ENCODE results near the gene WDR72. TPM values are rescaled to one million over a fixed set of nuclear protein-coding genes. Genes with fewer than 3 reads are reported as not detected.
A peak's percentile ranks its signal among the peaks of the same experiment; 100 is the strongest.
"Not testable (repeated sequence)": the region's sequence is repeated elsewhere in the genome, so short reads cannot be mapped to it uniquely, and the experiment has no call there.

Gene WDR72
- total RNA-seq, 3 donors from 2014 or later, result 0.19 to 0.52 (median 0.41) TPM

DNA sequence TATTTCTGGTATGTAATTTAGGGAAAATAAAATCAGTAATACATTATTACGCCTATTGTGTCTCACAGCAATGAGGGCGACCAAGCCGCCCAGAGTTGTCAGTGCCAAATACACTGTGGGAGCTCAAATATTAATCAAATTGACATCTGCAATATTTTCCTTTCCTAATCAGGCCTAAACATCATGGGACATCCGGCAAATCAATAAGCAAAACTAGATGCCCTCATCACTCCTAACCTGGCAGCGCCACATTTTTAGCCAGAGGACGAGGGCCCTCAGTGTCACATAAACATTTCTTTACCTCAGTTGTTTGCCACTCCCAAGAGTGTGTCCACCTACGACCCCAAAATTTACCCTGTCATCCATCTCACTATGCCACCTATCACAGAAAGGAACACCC is 64.1 kb downstream of the WDR72 start:
- DNase-seq, result no peak
- intact Hi-C loops (cut with DNase I, micrococcal nuclease), result no loop called here
- H3K4me3 ChIP-seq, result no peak overlapping the region

DNA sequence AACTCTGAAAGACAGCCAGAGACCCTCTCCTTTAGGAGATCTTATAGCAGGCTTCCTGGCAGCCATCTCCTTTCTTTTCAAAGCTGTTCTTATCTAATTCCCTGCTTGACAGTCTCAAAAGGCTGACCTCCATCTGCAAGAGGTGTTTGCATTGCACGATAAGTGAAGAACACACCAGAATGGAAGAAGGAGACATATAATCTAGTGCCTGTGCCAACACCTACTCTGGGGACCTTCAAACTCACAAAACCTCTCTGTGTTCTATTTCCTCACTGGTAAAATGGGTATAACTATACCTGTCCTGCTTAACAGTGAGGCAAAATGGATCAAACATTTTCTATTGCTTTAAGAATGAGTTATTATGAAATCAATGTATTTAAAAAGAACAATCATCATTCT is 65.0 kb downstream of the WDR72 start:
- intact Hi-C loops (cut with DNase I, micrococcal nuclease), result no loop called here
- no peak for ATAC-seq
- Histone ChIP-seq H3K4me1 (ENCODE audit: low read depth) (no peaks in the 10 kb centered on the region), H3K9me3 (no peaks in the 10 kb centered on the region), H3K4me3 (no peak overlapping the region), H3K36me3 (ENCODE audit: low read depth) (no peaks in the 10 kb centered on the region)
- no peak for DNase-seq
- TF ChIP-seq, protein P1, sequence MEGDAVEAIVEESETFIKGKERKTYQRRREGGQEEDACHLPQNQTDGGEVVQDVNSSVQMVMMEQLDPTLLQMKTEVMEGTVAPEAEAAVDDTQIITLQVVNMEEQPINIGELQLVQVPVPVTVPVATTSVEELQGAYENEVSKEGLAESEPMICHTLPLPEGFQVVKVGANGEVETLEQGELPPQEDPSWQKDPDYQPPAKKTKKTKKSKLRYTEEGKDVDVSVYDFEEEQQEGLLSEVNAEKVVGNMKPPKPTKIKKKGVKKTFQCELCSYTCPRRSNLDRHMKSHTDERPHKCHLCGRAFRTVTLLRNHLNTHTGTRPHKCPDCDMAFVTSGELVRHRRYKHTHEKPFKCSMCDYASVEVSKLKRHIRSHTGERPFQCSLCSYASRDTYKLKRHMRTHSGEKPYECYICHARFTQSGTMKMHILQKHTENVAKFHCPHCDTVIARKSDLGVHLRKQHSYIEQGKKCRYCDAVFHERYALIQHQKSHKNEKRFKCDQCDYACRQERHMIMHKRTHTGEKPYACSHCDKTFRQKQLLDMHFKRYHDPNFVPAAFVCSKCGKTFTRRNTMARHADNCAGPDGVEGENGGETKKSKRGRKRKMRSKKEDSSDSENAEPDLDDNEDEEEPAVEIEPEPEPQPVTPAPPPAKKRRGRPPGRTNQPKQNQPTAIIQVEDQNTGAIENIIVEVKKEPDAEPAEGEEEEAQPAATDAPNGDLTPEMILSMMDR (IDR thresholded peaks at IDR 0.05), result no peak

More for the DNA sequence above, 64.1 kb downstream of the WDR72 start:
- no peak for ATAC-seq
- Histone ChIP-seq H3K4me1 (ENCODE audit: low read depth) (no peaks in the 10 kb centered on the region), H3K36me3 (ENCODE audit: low read depth) (no peaks in the 10 kb centered on the region), H3K9me3 (no peaks in the 10 kb centered on the region)
- TF ChIP-seq, protein P1 (IDR thresholded peaks at IDR 0.05), result no peak

DNA sequence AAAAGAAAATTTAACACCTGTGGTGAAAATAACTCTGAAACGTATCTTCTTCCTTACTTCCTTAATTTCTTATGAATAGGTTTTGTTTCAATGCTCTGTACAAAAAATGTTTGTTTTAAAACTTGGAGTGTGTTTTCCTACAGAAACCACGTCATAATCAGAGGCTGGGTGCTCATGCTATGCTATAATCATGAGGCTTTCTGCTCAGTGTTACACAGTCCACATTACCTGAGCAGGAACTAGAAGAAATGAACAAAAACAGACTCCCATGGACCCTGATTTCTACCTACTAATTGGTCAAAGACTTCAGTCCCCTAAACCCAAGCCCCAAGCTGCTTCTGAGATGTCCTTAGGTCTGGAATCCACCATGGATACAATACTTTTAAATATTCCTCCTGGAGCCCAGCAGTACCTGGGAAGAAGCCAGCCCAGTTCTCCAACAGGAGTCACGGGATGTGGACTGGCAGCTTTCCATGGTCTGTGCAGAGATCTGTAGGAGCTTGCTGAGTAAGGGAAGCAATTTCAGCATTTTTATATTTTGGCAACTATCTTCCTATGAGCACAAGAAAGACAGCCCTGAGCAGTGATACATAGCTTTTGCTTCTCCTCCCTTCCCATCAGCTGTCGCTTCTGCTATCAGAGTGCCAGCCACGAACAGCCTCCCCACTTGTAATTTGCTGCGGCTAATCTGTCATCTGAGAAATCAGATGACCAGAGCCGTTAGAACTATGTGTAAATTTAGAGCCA is 65.6 kb downstream of the WDR72 start:
- H3K4me1 ChIP-seq (ENCODE audit: low read depth), result no peaks in the 10 kb centered on the region
- ATAC-seq (no peak), DNase-seq (peak in 1 of 3 donors; percentile 11)
- no peaks in the 10 kb centered on the region for H3K9me3 ChIP-seq
- H3K4me3 ChIP-seq, result no peak overlapping the region
- no peaks in the 10 kb centered on the region for H3K36me3 ChIP-seq (ENCODE audit: low read depth)
- intact Hi-C loops (cut with DNase I, micrococcal nuclease), result no loop called here
- TF ChIP-seq, protein P1 (IDR thresholded peaks at IDR 0.05), result no peak

DNA sequence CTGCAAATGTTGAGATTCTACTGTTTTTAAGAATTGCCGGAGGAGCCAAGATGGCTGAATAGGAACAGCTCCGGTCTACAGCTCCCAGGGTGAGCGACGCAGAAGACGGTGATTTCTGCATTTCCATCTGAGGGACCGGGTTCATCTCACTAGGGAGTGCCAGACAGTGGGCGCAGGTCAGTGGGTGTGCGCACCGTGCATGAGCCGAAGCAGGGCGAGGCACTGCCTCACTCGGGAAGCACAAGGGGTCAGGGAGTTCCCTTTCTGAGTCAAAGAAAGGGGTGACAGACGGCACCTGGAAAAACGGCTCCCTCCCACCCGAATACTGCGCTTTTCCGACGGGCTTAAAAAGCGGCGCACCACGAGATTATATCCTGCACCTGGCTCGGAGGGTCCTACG is 75.3 kb downstream of the WDR72 start:
- H3K36me3 ChIP-seq (ENCODE audit: low read depth); H3K4me1 ChIP-seq (ENCODE audit: low read depth); ATAC-seq; intact Hi-C loops (cut with DNase I, micrococcal nuclease); H3K4me3 ChIP-seq; H3K9me3 ChIP-seq: not testable (repeated sequence)
- DNase-seq, result peak in 1 of 3 donors; percentile 27

DNA sequence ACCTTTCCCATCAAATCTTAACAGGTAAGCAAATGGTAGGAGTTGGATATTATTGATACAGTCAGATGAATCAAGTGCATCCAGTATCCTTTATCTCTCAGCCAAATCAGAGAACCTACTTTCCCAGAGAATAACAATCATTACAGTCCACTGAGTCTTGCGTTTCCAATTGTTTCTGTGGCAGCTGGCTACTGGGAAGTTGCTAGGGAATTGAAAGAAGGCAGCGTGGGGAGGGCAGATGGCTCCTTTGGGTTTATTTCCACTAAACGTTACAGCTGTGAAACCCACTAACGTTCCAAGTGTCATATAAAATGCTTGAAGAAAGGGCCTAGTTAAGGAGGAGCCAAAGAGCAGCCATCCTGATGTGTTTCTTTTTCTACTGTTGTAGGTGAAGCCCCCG is 78.4 kb downstream of the WDR72 start:
- ATAC-seq (no peak), DNase-seq (no peak)
- TF ChIP-seq, protein P1 (IDR thresholded peaks at IDR 0.05), result no peak
- intact Hi-C loops (cut with DNase I, micrococcal nuclease), result no loop called here
- H3K9me3 ChIP-seq, result no peaks in the 10 kb centered on the region
- H3K4me1 ChIP-seq (ENCODE audit: low read depth), result no peaks in the 10 kb centered on the region
- no peaks in the 10 kb centered on the region for H3K36me3 ChIP-seq (ENCODE audit: low read depth)
- no peak overlapping the region for H3K4me3 ChIP-seq

DNA sequence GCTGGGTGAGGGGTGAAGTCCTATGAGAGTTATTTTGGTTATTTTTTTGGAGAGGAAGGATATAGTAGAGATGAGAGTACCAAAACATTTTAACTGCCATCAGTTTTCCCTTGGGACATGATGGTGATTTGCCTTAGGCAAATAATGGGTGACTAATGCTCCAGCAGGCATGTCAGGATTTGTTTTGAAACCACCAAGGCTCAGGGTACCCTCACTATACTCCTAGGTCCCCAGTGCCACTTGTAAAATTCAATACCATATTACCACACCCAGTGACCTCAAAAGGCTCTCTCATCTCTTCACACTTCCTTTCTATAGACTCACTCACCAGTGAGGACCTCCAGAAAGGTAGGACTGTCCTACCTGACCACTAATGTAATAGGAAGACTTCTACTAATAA is 83.6 kb downstream of the WDR72 start:
- H3K9me3 ChIP-seq, result no peaks in the 10 kb centered on the region
- H3K4me1 ChIP-seq (ENCODE audit: low read depth), result no peaks in the 10 kb centered on the region
- DNase-seq (no peak), ATAC-seq (no peak)
- H3K4me3 ChIP-seq, result no peak overlapping the region
- TF ChIP-seq, protein P1 (IDR thresholded peaks at IDR 0.05), result no peak
- no peaks in the 10 kb centered on the region for H3K36me3 ChIP-seq (ENCODE audit: low read depth)
- intact Hi-C loops (cut with DNase I, micrococcal nuclease), result no loop called here

Data from mucosa of descending colon (tissue), 3 donors.